Liver (tissue), 9 donors: ENCODE results near the gene TXLNG. TPM values are rescaled to one million over a fixed set of nuclear protein-coding genes. Genes with fewer than 3 reads are reported as not detected.
A peak's percentile ranks its signal among the peaks of the same experiment; 100 is the strongest.

ENCODE experiments used
- DNase-seq: peaks from one replicate; pipeline ENCODE4 v3.0.0-alpha.2; 2017; ENCODE audit warnings: low spot score
- H3K27ac ChIP-seq, 2 donors: one replicate each; pipeline ENCODE4 v1.7.0; 2013; ENCODE audit warnings: inconsistent platforms in 2 of 2, low read length in 2 of 2, control low read depth in 1 of 2, low read depth in 1 of 2, mild to moderate bottlenecking in 1 of 2
- H3K27me3 ChIP-seq, 4 donors: one replicate each; pipeline versions ENCODE4 v1.6.1 to v1.7.0; 2013; ENCODE audit warnings: low read length in 3 of 4, inconsistent platforms in 1 of 4, mild to moderate bottlenecking in 1 of 4, moderate library complexity in 1 of 4; ENCODE audit not compliant: control insufficient read depth in 4 of 4, insufficient read depth in 4 of 4
- H3K36me3 ChIP-seq, 4 donors: one replicate each; pipeline versions ENCODE4 v1.6.1 to v1.7.0; 2013; ENCODE audit warnings: low read length in 3 of 4, mild to moderate bottlenecking in 3 of 4, low read depth in 1 of 4, moderate library complexity in 1 of 4; ENCODE audit not compliant: control insufficient read depth in 4 of 4, insufficient read depth in 3 of 4
- H3K4me1 ChIP-seq, 4 donors: one replicate each; pipeline versions ENCODE4 v1.6.1 to v1.7.0; 2013; ENCODE audit warnings: low read length in 3 of 4, mild to moderate bottlenecking in 3 of 4, moderate library complexity in 1 of 4; ENCODE audit not compliant: control insufficient read depth in 4 of 4, insufficient read depth in 4 of 4
- H3K4me3 ChIP-seq, 3 donors: one replicate each; pipeline versions ENCODE4 v1.6.1 to v1.7.0; 2013; ENCODE audit warnings: low read length in 3 of 3, control low read depth in 1 of 3, low read depth in 1 of 3, mild to moderate bottlenecking in 1 of 3
- H3K9ac ChIP-seq, 2 donors: one replicate each; pipeline ENCODE4 v1.7.0; 2013; ENCODE audit warnings: low read length in 2 of 2, mild to moderate bottlenecking in 2 of 2, moderate library complexity in 2 of 2, control low read depth in 1 of 2, low read depth in 1 of 2
- H3K9me3 ChIP-seq, 4 donors: one replicate each; pipeline versions ENCODE4 v1.6.1 to v1.7.0; 2013; ENCODE audit warnings: low read length in 3 of 4; ENCODE audit not compliant: control insufficient read depth in 4 of 4
- CTCF ChIP-seq: fragments of 150-350 bp; IDR thresholded peaks from 2 replicates; pipeline ENCODE4 v1.5.1; 2017; ENCODE audit warnings: improper control_type of control experiment, low read depth, low read length; ENCODE audit not compliant: missing input control
- EGR1 ChIP-seq, 2 donors: IDR thresholded peaks; 2 replicates each; pipeline ENCODE4 v1.6.1; 2016 to 2018; ENCODE audit warnings: antibody characterized with exemption in 2 of 2, low read depth in 2 of 2
- FOXA1 ChIP-seq: IDR thresholded peaks from 2 replicates; pipeline ENCODE4 v1.6.1; 2016; ENCODE audit warnings: antibody characterized with exemption
- FOXA2 ChIP-seq: IDR thresholded peaks from 2 replicates; pipeline ENCODE4 v1.6.1; 2016; ENCODE audit warnings: antibody characterized with exemption
- GABPA ChIP-seq, 2 donors: IDR thresholded peaks in 1 of 2; conservative IDR thresholded peaks in 1 of 2; 2 replicates each; pipeline ENCODE4 v1.6.1; 2016; ENCODE audit warnings: antibody characterized with exemption in 2 of 2, mild to moderate bottlenecking in 1 of 2, moderate library complexity in 1 of 2
- HNF4A ChIP-seq, 2 donors: conservative IDR thresholded peaks; 2 replicates each; pipeline ENCODE4 v1.6.1; 2016; ENCODE audit warnings: antibody characterized with exemption in 2 of 2, mild to moderate bottlenecking in 2 of 2
- NR2F2 ChIP-seq: IDR thresholded peaks from 2 replicates; pipeline ENCODE4 v1.6.1; 2016; ENCODE audit warnings: antibody characterized with exemption
- RAD21 ChIP-seq, 2 donors: IDR thresholded peaks; 2 replicates each; pipeline ENCODE4 v1.6.1; 2016; ENCODE audit warnings: antibody characterized with exemption in 2 of 2, mild to moderate bottlenecking in 2 of 2
- REST ChIP-seq: IDR thresholded peaks from 2 replicates; pipeline ENCODE4 v1.6.1; 2016; ENCODE audit warnings: antibody characterized with exemption, mild to moderate bottlenecking
- RXRA ChIP-seq, 2 donors: IDR thresholded peaks; 2 replicates each; pipeline ENCODE4 v1.6.1; 2017 to 2018; ENCODE audit warnings: antibody characterized with exemption in 2 of 2, mild to moderate bottlenecking in 1 of 2
- SP1 ChIP-seq: IDR thresholded peaks from 2 replicates; pipeline ENCODE4 v1.6.1; 2018; ENCODE audit warnings: antibody characterized with exemption, mild to moderate bottlenecking
- TAF1 ChIP-seq: conservative IDR thresholded peaks from 2 replicates; pipeline ENCODE4 v1.6.1; 2016; ENCODE audit warnings: antibody characterized with exemption, mild to moderate bottlenecking
- YY1 ChIP-seq: IDR thresholded peaks from 2 replicates; pipeline ENCODE4 v1.6.1; 2016; ENCODE audit warnings: antibody characterized with exemption, mild to moderate bottlenecking
- WGBS: extraction: QIAGEN DNeasy Blood & Tissue Kit; methylation state at CpG from one replicate; pipeline ENCODE4 v1.1.7; 2013; 5-methylcytosine and 5-hydroxymethylcytosine counted together
- polyA plus RNA-seq, 2 donors: library from polyadenylated mRNA; stranded (reverse) in 1 of 2; unstranded in 1 of 2; fragments of 200-250 nt in 1 of 2; fragments of >200 nt in 1 of 2; fragmentation: Nextera tagmentation in 1 of 2; extraction: Ambion mirVana in 1 of 2; gene quantifications; one replicate each; pipeline versions ENCODE4 v1.2.1 to v1.2.3, GENCODE V29; 2013 to 2015
- total RNA-seq, 2 donors: library from RNA; depleted of rRNA; stranded (reverse); fragments of >200 nt; gene quantifications; one replicate each; pipeline ENCODE4 v1.2.3, GENCODE V29; 2014
- TF ChIP-seq, protein P1 (sequence below): IDR thresholded peaks from 2 replicates; pipeline ENCODE4 v1.6.1; 2016; ENCODE audit warnings: antibody characterized with exemption
- donor health status: healthy.
- donor health status: healthy.
- donor health status: healthy.
- donor health status: healthy.
- donor health status: healthy.

The TXLNG gene
- total and polyA plus RNA-seq, 4 donors, result 3.7 to 7.4 (median 5.1) TPM

- Histone ChIP-seq H3K9ac (no peak overlapping the region), H3K27ac (no peak overlapping the region), H3K36me3 (peaks cover 0 to 48% (median 10%) of the 10 kb centered on the region in 4 donors), H3K9me3 (no peaks in the 10 kb centered on the region), H3K4me3 (no peak overlapping the region), H3K27me3 (no peaks in the 10 kb centered on the region), H3K4me1 (peaks cover under 1 to 11% (median 9%) of the 10 kb centered on the region in 4 donors)
- WGBS, result 96% methylated on average over 6 of the region's 6 CpGs
- TF ChIP-seq EGR1 (IDR thresholded peaks at IDR 0.05; ENCODE audit: low read depth in 2 of 2) (no peak), TAF1 (no peak), FOXA2 (no peak)
- no peak for DNase-seq
These were observed 48.5 kb downstream of the TXLNG start for GRCh38 chrX:16834806-16835205.

DNA sequence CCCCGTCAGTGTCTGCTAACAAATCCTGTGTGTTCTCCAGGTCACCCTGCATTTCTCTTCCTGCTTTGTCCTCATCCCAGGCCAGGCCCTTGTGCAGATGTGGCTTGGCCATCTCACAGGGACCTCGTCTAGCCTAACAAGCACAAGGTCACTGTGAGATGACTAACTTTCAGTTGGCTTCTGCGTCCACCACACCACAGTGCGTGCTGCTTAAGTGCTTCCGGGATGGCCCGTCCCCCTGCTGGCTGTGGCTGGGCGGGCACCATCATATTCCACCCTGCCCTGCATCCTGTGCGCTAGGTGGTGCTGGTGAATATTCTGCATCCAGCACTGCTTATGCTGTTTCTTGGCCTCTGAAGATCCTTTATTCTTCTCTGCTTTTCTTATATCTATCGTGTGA lies 50.1 kb downstream of the TXLNG start:
- Histone ChIP-seq H3K9ac (no peak overlapping the region), H3K27ac (no peak overlapping the region), H3K27me3 (no peaks in the 10 kb centered on the region), H3K36me3 (peaks cover 0 to 53% (median 10%) of the 10 kb centered on the region in 4 donors), H3K9me3 (no peaks in the 10 kb centered on the region), H3K4me3 (no peak overlapping the region), H3K4me1 (peaks cover 2 to 11% (median 9%) of the 10 kb centered on the region in 4 donors)
- WGBS, result 85% methylated on average over 9 of the region's 9 CpGs
- peak; percentile 19 for TF ChIP-seq CTCF
- TF ChIP-seq FOXA1, result no peak
- DNase-seq, result no peak

GRCh38 chrX:16838202-16839066 lies 52.2 kb downstream of the TXLNG start:
- no peak overlapping the region for H3K9ac ChIP-seq
- no peaks in the 10 kb centered on the region for H3K9me3 ChIP-seq

More at GRCh38 chrX:16838202-16839066, 52.2 kb downstream of the TXLNG start:
- DNase-seq, result no peak
- WGBS, result 50% methylated on average over 11 of the region's 11 CpGs
- Histone ChIP-seq H3K4me1 (peaks cover 3 to 11% (median 9%) of the 10 kb centered on the region in 4 donors), H3K27ac (peak overlapping the region; percentile 40 to 61), H3K36me3 (peaks cover 0 to 42% (median 8%) of the 10 kb centered on the region in 4 donors), H3K27me3 (no peaks in the 10 kb centered on the region), H3K4me3 (no peak overlapping the region)
- no peak for TF ChIP-seq CTCF
- no peak for TF ChIP-seq EGR1 (IDR thresholded peaks at IDR 0.05; ENCODE audit: low read depth in 2 of 2)
- TF ChIP-seq TAF1, result no peak
- no peak for TF ChIP-seq GABPA (IDR thresholded peaks at IDR 0.05 in 1 of 2, conservative IDR thresholded peaks at IDR 0.05 in 1 of 2)
- peak; percentile 21 for TF ChIP-seq YY1
- TF ChIP-seq HNF4A (conservative IDR thresholded peaks at IDR 0.05), result peak; percentile 45 to 54
- peak; percentile 42 for TF ChIP-seq FOXA2
- TF ChIP-seq REST, result no peak
- peak; percentile 50 for TF ChIP-seq SP1
- TF ChIP-seq RXRA (IDR thresholded peaks at IDR 0.05), result peak; percentile 89 to 91
- peak; percentile 41 for TF ChIP-seq NR2F2
- TF ChIP-seq RAD21 (IDR thresholded peaks at IDR 0.05), result no peak
- TF ChIP-seq, protein P1, sequence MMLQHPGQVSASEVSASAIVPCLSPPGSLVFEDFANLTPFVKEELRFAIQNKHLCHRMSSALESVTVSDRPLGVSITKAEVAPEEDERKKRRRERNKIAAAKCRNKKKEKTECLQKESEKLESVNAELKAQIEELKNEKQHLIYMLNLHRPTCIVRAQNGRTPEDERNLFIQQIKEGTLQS, result no peak
